ENCODE measurements around the gene CRX. TPM values are rescaled to one million over a fixed set of nuclear protein-coding genes. Genes with fewer than 3 reads are reported as not detected.

The CRX gene
- total and polyA plus RNA-seq, 2 of the 13 experiments (the other 11 are each of a cell fraction or from before 2014, with no cell fraction given): not detected

- TF ChIP-seq ZNF362 (CRISPR knock-in tag; IDR thresholded peaks at IDR 0.05; ENCODE audit: borderline replicate concordance): peak; percentile 54; the same call in 1 of the 2 replicates
- no peak for TF ChIP-seq ZNF253 (CRISPR knock-in tag; IDR thresholded peaks at IDR 0.05; ENCODE audit: borderline replicate concordance)
- TF ChIP-seq CTCF (CRISPR knock-in tag; IDR thresholded peaks at IDR 0.05): peak; percentile 51
- WGBS (ENCODE audit: low lambda C conversion rate): 16% methylated on average over 22 of the region's 22 CpGs
- intact Hi-C loops (cut with micrococcal nuclease; ENCODE audit: unreplicated experiment): loop anchor here (1.0 kb wide), 1 partner anchor 14 kb away; no protein-coding TSS in a partner anchor
- H3K27me3 ChIP-seq (ENCODE audit: control insufficient read depth in 1 of 2, insufficient read depth in 2 of 2, low read length in 2 of 2): peaks cover 1 to 2% of the 10 kb centered on the region in 2 experiments; a peak in 3 of 5 replicates
- ChIA-PET CTCF (ENCODE audit: low intra/inter-chr PET ratio, low total read pairs) (interaction anchor here (0.9 to 2.1 kb wide), 2 partner anchors 13 to 14 kb away, joined by 4 to 7 read pairs; no protein-coding TSS in a partner anchor), POLR2A (no interaction called here)
- H3K79me2 ChIP-seq (ENCODE audit: insufficient read depth, low read length): no peaks in the 10 kb centered on the region
- H2AFZ ChIP-seq (ENCODE audit: low read length): no peak overlapping the region
- H3K4me2 ChIP-seq (ENCODE audit: low read depth, low read length): no peak overlapping the region; the same call in 1 of the 2 replicates
- H3K4me1 ChIP-seq (ENCODE audit: insufficient read depth, low read length): no peaks in the 10 kb centered on the region
- H3K9ac ChIP-seq (ENCODE audit: insufficient read depth, low read depth, low read length): no peak overlapping the region
- DNase-seq (ENCODE audit: low spot score): peak; percentile 15
- FAIRE-seq: no peak
- no peak for ATAC-seq
- in situ Hi-C loops (cut with HindIII; ENCODE audit: extremely low pct_ligation_motif_present, low pct_unique_long_range_greater_than_20kb): no loop called here
- no peak overlapping the region for H3K27ac ChIP-seq (ENCODE audit: extremely low read length, insufficient read depth, low read length)
- H3K9me3 ChIP-seq (ENCODE audit: low read length): no peaks in the 10 kb centered on the region
- H3K36me3 ChIP-seq (replicated peaks in 1 of 2; ENCODE audit: control insufficient read depth in 1 of 2, insufficient read depth in 2 of 2, low read length in 2 of 2): no peaks in the 10 kb centered on the region
- BruUV-seq (replicated peaks): no TSS peak
- H4K20me1 ChIP-seq (ENCODE audit: insufficient read depth, low read length): no peaks in the 10 kb centered on the region
- no peak overlapping the region for H3K4me3 ChIP-seq (replicated peaks in 1 of 3; ENCODE audit: insufficient read depth in 1 of 3, low read depth in 2 of 3, low read length in 3 of 3)
Measured at GRCh38 chr19:47848823-47849473, 27.2 kb downstream of the CRX start.

GRCh38 chr19:47853003-47853402 lies 31.3 kb downstream of the CRX start:
- no peak overlapping the region for H3K9ac ChIP-seq (ENCODE audit: insufficient read depth, low read depth, low read length)
- BruUV-seq (replicated peaks): no TSS peak
- H2AFZ ChIP-seq (ENCODE audit: low read length): no peak overlapping the region
- intact Hi-C loops (cut with micrococcal nuclease; ENCODE audit: unreplicated experiment): no loop called here
- FAIRE-seq: no peak
- no peaks in the 10 kb centered on the region for H3K9me3 ChIP-seq (ENCODE audit: low read length)
- H3K4me3 ChIP-seq (replicated peaks in 1 of 3; ENCODE audit: insufficient read depth in 1 of 3, low read depth in 2 of 3, low read length in 3 of 3): no peak overlapping the region
- no peak overlapping the region for H3K27ac ChIP-seq (ENCODE audit: extremely low read length, insufficient read depth, low read length)
- no peak for ATAC-seq
- no peak for DNase-seq (ENCODE audit: low spot score)
- TF ChIP-seq NR3C1 (CRISPR knock-in tag; IDR thresholded peaks at IDR 0.05) (no peak), ELF3 (CRISPR knock-in tag; IDR thresholded peaks at IDR 0.05) (no peak), PCBP1 (IDR thresholded peaks at IDR 0.05; ENCODE audit: borderline replicate concordance, low read depth, low read length) (no peak), KDM5B (CRISPR knock-in tag; IDR thresholded peaks at IDR 0.05; ENCODE audit: borderline replicate concordance) (no peak), PHF5A (CRISPR knock-in tag; IDR thresholded peaks at IDR 0.05; ENCODE audit: low read depth, unreplicated experiment) (no peak), ZNF83 (CRISPR knock-in tag; IDR thresholded peaks at IDR 0.05; ENCODE audit: borderline replicate concordance) (no peak), MED8 (CRISPR knock-in tag; IDR thresholded peaks at IDR 0.05; ENCODE audit: insufficient replicate concordance) (no peak), MYPOP (CRISPR knock-in tag; IDR thresholded peaks at IDR 0.05) (no peak), KMT2B (CRISPR knock-in tag; IDR thresholded peaks at IDR 0.05) (no peak), NR2F1 (CRISPR knock-in tag; IDR thresholded peaks at IDR 0.05) (no peak), ZNF891 (CRISPR knock-in tag; IDR thresholded peaks at IDR 0.05) (no peak)
- H3K4me1 ChIP-seq (ENCODE audit: insufficient read depth, low read length): peaks cover 3% of the 10 kb centered on the region; the same call in 1 of the 2 replicates
- ChIA-PET POLR2A (no interaction called here), CTCF (ENCODE audit: low intra/inter-chr PET ratio, low total read pairs) (no interaction called here)
- H3K27me3 ChIP-seq (ENCODE audit: control insufficient read depth in 1 of 2, insufficient read depth in 2 of 2, low read length in 2 of 2): peaks cover 2 to 3% of the 10 kb centered on the region in 2 experiments; a peak in 3 of 5 replicates
- no peaks in the 10 kb centered on the region for H4K20me1 ChIP-seq (ENCODE audit: insufficient read depth, low read length)
- WGBS (ENCODE audit: low lambda C conversion rate): 39% methylated on average over 4 of the region's 5 CpGs
- no peak overlapping the region for H3K4me2 ChIP-seq (ENCODE audit: low read depth, low read length)
- H3K79me2 ChIP-seq (ENCODE audit: insufficient read depth, low read length): no peaks in the 10 kb centered on the region
- no peaks in the 10 kb centered on the region for H3K36me3 ChIP-seq (replicated peaks in 1 of 2; ENCODE audit: control insufficient read depth in 1 of 2, insufficient read depth in 2 of 2, low read length in 2 of 2)
- in situ Hi-C loops (cut with HindIII; ENCODE audit: extremely low pct_ligation_motif_present, low pct_unique_long_range_greater_than_20kb): no loop called here

Measured in HepG2 (cell line).